ENCODE results near the gene TOP2A.

TOP2A gene

GRCh38 chr17:40453881-40454612, 36.4 kb upstream of the TOP2A start:
- DNase-seq = no peak

- no peak for DNase-seq
These were observed 35.3 kb upstream of the TOP2A start for GRCh38 chr17:40452921-40453378.

- no peak for DNase-seq
These were observed 34.6 kb upstream of the TOP2A start for GRCh38 chr17:40452216-40452787.

GRCh38 chr17:40451420-40451819, 33.7 kb upstream of the TOP2A start:
- DNase-seq = no peak

- no peak for DNase-seq
These were observed 32.5 kb upstream of the TOP2A start for GRCh38 chr17:40450175-40450574.

- DNase-seq = peak; percentile 55
These were observed 31.1 kb upstream of the TOP2A start for GRCh38 chr17:40448639-40449261.

GRCh38 chr17:40448213-40448638, 30.5 kb upstream of the TOP2A start:
- no peak for DNase-seq

GRCh38 chr17:40447806-40448205, 30.1 kb upstream of the TOP2A start:
- no peak for DNase-seq

- DNase-seq = no peak
These were observed 29.5 kb upstream of the TOP2A start for GRCh38 chr17:40447148-40447644.

GRCh38 chr17:40445751-40446468, 28.2 kb upstream of the TOP2A start:
- DNase-seq = no peak

GRCh38 chr17:40443988-40444899, 26.5 kb upstream of the TOP2A start:
- DNase-seq = no peak

- DNase-seq = no peak
These were observed 25.7 kb upstream of the TOP2A start, which contains the start of gene IGFBP4 for GRCh38 chr17:40443196-40443987. TSS of gene IGFBP4 (plus strand) at chr17:40443450. CDS start at chr17:40443736, 286 bp downstream.

- peak; percentile 34 for DNase-seq
These were observed 24.9 kb upstream of the TOP2A start for GRCh38 chr17:40442392-40443195.

- DNase-seq = no peak
These were observed 22.5 kb upstream of the TOP2A start for GRCh38 chr17:40440166-40440565.

- no peak for DNase-seq
These were observed 19.5 kb upstream of the TOP2A start for GRCh38 chr17:40437095-40437732.

- DNase-seq = no peak
These were observed 18.9 kb upstream of the TOP2A start for GRCh38 chr17:40436636-40437035.

- no peak for DNase-seq
These were observed 16.1 kb upstream of the TOP2A start for GRCh38 chr17:40433551-40434415.

GRCh38 chr17:40432864-40433528, 15.3 kb upstream of the TOP2A start:
- DNase-seq = no peak
